GM21576 (cell line): Measurements from ENCODE around the gene PLIN5.

ENCODE experiments used
- ATAC-seq: cut with Tn5 transposase; IDR thresholded peaks from one replicate; pipeline ENCODE4 v1.9.1; 2021; ENCODE audit warnings: mild to moderate bottlenecking, moderate library complexity; ENCODE audit not compliant: unreplicated experiment

Gene PLIN5

DNA sequence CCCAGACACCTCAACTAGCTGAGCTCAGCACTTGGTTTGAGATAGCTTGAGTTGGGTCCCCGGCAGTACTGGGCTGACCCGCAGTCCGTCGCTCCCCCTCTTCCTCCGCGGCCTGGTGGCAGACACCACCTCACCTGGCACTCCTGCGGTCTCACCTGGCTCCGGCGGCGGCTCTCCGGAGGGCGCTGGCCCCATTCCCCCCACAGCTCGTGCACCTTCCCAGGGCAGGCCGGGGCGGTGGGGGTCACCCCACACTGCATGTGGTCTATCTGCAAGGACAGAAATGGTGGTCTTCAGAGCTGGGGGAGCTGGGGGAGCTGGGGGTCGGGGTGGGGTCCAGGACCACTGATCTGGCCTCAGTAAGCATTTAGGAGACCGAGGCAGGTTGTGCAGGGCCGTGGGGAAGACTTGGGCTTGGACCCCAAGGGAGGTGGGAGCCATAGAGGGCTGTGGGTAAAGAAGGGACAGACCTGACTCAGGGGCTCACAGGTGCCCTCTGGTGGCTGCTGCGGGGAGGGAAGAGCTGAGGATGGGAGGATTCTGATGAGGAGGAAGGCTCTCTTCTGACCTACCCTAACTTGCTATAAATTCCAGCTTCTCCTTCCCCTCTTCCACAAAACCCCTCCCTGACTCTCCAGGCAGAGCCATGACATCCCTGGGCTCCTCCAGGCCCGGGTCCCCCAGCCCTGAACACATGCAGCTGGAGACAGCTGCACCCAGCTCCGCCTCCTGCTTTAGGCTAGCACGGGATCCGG is 10.0 kb downstream of the PLIN5 start:
- no peak for ATAC-seq

DNA sequence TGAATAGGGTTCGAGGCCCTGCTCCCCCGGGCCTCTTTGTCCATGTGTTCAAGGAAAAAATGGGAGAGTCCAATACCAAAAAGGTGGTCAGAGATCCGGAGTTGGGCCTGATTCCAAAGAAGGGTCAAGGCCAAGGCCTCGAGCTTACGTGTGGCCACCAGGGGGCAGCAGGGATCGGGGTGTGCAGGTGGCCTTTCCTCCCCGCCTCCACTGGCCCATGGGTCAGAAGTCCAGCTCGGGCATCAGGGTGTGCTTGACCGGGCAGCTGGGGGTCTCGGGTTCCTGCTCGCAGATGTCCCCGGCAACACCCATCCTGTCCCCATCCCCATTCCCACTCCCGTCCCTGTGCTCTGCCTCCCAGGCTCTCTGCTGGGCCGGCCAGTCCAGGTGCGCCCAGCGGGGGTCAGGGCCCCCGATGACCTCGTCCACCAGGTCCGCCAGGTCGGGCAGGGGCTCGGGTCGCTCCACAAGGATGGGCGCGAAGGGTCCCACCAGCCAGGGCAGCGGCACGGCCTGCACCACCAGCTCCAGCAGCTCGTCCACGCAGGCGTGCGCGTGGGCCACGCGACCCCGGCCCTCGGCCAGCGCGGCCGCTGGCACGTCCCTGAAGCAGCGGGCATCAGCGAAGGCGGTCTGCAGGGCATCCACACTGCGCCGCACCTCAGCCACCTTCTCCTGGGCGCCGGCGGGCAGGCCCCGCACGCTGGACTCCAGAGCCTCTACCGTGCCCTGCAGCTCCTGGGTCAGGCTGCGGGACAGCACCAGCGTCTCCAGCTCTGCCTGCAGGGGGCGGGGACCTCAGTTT is 11.5 kb downstream of the PLIN5 start:
- no peak for ATAC-seq

DNA sequence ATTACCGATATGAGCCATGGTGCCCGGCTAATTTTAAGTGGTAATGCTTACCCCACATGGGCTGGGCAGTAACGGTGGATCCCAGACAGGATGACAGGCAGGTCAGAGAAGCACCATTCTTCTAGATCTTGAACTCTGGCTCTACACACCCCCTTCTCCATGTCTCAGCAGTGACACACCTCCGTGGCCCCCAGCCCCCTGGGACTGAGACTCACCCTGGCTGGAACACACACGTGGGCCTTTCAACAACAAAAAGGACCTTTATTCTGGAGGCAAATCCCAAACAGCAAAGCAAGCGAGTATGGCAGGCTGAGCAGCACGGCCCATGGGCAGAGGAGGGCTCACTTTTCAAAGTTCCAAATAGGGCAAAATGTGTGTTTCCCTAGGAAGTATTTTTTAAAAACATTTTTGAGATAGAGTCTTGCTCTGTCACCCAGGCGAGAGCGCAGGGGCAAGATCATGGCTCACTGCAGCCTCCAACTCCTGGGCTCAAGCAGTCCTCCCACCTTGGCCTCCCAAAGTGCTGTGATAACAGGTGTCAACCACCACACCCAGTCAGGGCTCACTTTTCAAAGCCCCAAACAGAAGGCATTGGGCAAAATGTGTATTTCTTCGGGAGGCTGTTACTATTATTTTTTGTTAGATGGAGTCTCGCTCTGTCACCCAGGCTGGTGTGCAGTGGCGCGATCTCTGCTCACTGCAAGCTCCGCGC is 12.6 kb downstream of the PLIN5 start:
- ATAC-seq, result no peak

DNA sequence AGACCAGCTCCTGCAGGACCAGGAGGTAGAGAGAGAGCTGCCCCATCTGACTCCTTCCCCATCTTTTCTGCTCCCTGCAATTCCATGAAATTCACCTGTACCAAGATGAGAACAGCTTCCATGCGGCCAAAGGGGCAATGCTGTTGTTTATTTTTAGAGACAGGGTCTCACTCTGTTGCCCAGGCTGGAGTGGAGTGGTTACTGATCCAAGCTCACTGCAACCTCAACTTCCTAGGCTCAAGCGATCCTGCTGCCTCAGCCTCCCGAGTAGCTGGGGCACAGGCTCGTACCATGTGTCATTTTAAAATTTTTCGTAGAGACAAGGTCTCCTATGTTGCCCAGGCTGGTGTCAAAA is 13.2 kb downstream of the PLIN5 start:
- no peak for ATAC-seq

DNA sequence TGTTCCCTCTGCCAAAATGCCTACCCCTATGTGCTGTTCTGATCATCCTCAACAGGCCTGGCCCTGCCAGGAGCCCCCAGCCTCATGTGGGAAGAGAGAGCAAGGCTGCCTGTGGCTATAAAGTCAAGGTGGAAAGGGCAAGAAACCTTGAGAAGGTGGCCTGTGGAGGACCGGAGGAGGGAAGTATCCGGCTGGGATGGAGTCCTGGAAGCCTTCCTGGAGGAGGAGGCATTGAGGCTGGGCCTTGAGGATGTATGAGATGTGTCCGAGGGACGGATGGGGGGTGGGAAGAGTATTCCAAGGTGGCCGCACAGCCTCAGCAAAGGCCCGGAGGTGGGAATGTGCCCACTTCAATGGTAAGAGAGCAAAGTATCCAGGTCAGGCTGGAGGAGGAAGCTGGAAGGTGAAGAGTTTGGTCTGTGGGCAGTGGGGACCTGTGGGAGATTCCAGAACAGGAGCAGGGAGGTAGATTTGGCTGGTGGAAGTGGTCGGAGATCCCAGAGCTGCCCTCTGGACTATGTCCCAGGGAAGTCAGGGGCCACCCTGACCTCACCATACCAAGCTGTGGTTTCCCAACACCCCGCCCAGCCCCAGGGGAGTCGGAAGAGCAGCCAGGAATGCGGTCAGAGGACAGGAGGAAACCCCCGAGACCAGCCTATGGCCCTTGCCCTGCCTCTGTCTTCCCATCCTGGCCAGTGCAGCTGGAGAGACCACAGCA is 13.7 kb downstream of the PLIN5 start:
- no peak for ATAC-seq

DNA sequence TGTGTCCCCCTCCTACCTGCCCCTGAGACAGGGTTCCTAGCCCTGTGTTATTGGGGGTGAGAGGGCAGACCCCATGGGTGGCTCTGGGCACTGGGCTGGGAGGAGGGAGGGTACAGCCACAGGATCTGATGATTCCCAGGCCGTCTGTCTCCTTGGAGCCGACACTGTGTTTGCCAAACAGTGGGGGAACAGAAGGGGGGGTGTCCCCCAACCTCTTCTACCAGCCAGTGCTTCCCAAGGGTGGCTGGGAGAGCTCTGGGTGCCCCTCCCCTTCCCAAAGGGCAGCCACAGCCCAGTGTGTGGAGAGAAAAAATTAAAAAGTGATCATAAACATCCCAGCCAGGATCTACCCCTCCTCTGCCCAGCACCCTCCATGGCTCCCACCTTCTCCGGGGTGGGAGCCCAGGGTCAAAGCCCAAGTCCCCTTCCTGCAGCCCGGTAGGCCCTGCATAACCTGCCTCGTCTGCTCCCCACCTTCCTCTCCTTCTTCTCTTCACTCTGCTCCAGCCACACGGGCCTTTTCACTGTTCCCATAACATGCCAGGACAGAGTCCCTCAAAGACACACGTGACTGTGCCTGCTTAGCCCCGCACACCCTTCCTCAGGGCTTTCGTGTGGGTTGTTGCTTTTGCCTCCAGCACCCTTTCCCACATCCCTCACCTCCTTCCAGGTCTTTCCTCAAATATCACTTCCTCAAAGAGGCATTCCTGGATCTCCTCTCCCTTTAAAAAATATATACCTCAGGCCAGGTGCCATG is 15.3 kb downstream of the PLIN5 start:
- ATAC-seq, result no peak

DNA sequence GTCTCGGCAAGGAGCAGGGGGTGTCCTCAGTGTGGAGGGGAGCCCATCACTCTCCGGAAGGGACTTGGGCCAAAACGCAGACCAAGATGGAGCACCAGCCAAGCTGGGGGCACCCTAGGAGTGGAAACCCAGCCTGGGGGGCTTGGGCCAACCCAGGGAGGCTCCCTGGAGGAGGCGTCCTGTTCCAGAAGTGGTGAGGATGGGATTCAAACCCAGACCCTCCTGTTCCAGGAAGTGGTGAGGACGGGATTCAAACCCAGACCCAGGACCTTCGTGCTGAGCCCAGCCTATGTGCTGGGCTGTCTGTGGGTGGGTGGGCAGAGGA is 15.9 kb downstream of the PLIN5 start:
- no peak for ATAC-seq

DNA sequence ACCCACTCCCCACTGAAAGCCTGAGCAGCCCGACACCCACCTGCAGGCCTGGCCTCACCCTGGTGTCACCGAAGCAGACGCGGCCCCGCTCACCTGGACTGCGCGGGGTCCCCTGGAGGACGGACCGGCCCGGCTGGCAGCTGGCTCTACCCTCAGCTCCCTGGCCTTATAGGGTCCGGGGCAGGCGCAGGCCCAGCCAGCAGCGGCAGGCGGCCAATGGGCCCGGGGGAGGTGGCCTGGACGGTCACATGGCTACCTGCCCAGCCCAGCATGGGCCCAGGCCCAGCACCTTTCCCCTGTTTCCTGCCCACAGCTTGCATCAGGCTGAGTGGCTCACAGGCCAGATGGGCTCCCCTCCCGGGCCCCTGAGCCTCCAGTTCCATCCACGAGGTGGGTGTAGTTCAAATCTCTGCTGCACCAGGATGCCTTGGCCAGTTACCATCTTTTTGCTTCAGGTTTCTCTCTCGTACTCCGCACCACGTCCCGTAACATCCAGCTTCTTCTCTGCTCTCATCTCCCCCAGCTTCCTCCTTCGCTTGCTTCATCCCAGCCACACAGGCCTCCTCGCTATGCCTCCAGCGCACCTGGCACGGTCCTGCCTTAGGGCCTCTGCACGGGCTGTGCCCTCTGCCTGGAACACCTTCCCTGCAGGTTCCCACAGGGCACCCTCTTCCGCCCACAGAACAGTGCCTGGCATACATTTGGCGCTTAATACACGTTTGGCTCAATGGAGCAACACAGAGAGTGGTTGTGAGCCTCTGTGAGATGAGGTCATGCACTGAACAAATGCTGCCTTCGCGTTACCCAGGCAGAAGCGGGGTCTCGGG is 16.5 kb downstream of the PLIN5 start, which contains the start of gene PLIN4:
TSS of gene PLIN4 (minus strand) at position 142 of the 827 bp plus-strand sequence. CDS start 214 bp downstream, outside the sequence.
- ATAC-seq, result no peak

DNA sequence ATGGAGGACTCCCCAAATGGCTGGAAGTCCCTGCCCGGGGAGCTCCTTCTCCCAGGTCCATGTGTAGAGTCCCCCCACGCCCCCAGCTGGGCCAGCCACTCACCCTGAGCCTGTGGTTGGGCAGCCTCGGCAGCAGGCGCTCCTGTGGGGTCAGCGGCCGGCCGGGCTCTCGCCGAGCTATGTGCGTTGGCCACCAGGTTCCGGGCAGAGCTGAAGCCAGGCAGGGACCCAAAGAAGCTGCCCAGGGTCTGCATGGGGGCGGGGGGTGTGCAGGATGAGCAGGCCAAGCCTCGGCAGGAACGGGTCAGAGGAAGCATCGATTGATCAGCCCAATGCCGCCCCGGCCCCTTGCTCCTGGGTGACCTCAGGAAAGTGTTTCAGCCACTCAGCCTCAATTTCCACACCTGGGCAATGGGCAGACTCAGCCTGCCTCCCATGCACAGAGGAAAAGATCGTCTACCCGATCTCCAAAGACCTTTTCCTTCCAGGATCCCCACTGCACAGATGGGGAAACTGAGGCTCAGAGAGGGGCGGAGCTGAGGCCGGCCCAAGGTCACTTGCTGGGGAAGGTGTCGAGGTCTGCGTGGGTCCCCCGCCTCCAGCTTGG is 17.5 kb downstream of the PLIN5 start:
- ATAC-seq, result no peak

DNA sequence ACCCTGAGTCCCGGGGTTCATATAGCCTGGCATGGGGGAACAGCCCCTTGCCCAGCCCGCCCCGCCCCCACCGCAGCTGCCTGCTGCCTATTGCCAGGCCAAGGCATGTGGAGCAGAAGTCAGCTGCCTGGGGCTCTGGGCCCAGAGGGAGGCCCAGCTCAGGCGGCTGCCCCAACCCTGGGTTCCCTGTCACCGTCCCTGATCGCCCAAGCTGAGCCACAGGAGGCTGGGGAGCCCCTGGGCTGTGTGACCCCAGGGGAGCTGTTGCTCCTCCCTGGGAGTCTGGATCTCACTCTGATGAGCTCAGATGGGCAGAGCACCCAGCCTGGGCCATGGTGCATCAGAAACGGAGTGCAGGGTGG is 18.1 kb downstream of the PLIN5 start:
- ATAC-seq, result no peak

DNA sequence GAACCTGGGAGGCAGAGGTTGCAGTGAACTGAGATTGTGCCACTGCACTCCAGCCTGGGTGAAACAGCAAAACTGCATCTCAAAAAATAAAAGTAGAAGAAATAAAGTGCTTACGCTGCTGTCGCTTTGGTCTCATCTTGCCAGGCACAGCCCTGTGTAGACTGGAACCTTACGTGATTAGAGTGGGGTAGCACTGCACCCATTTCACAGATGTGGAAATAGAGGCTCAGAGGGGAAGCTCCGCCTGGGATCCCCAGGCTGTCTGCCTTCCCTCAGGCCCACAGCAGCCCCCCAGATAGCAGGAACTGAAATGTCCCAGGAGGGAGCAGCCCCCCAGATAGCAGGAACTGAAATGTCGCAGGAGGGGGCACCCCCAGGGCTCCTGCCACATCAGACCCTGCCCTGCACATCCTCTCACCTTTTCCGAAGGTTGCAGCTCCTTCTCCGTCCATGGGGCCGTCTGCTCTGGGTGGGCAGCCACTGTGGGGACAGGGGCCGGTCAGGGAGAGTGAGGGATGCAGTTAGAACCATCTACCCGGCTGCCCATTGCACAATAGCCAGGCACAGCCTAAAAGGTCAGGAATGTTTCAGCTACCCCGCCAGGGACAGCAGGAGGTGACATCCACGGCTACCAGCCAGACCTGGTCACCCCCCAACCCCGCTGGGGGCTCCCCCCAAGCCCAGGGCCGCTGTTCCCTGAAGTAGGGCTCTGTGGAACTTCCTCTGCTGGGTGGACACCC is 18.7 kb downstream of the PLIN5 start:
- ATAC-seq, result no peak

DNA sequence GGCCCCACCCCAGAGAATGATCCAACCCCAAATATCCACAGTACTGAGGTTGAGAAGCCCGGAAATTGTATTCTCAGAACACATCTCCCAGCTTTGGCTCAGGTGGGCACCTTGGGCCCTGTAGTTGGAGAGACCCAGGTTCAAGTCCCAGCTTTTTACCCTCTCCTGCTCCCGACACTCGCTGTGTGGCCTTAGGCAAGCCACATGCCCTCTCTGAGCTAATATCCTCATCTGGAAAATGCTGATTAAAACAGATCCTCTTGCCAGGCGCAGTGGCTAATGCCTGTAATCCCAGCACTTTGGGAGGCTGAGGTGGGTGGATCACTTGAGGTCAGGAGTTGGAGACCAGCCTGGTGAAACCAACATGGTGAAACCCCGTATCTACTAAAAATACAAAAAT is 19.3 kb downstream of the PLIN5 start:
- no peak for ATAC-seq

DNA sequence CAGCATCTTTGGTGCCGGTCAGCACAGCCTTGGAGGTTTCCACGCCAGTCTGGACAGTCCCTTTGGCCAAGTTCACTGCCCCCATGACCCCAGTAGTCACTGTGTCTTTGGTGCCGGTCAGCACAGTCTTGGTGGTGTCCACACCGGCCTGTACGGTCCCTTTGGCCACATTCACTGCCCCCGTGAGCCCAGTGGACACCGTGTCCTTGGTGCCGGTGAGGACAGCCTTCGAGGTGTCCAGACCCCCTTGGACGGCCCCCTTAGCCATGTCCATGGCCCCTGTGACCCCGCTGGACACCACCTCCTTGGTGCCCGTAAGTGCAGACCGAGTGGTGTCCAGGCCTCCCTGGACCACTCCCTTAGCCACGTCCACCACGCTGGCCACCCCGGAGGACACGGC is 21.8 kb downstream of the PLIN5 start:
- ATAC-seq, result no peak

DNA sequence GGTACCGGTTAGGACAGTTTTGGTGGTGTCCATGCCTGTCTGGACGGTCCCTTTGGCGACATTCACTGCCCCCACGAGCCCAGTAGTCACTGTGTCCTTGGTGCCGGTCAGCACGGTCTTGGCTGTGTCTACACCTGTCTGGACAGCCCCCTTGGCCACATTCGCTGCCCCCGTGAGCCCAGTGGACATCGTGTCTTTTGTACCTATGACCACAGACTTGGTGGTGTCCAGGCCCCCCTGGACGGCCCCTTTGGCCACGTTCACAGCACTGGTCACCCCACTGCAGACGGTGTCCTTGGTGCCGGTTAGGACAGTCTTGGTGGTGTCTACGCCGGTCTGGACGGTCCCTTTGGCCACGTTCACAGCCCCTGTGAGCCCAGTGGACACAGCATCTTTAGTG is 23.0 kb downstream of the PLIN5 start:
- ATAC-seq, result no peak

DNA sequence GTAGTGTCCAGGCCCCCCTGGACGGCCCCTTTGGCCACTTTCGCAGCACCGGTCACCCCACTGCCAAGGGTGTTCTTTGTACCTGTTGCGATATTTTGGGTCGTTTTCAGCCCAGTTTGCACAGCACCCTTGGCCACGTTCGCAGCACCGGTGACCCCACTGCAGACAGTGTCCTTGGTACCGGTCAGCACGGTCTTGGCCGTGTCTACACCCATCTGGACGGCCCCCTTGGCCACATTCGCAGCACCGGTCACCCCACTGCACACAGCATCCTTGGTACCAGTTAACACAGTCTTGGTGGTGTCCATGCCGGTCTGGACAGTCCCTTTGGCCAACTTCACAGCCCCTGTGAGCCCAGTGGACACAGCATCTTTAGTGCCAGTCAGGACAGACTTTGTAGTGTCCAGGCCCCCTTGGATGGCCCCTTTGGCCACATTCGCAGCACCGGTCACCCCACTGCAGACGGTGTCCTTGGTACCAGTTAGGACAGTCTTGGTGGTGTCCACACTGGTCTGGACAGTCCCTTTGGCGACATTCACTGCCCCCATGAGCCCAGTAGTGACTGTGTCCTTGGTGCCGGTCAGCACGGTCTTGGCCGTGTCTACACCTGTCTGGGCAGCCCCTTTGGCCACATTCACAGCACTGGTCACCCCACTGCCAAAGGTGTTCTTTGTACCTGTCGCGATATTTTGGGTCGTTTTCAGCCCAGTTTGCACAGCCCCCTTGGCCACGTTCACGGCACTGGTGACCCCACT is 23.5 kb downstream of the PLIN5 start:
- ATAC-seq, result no peak

DNA sequence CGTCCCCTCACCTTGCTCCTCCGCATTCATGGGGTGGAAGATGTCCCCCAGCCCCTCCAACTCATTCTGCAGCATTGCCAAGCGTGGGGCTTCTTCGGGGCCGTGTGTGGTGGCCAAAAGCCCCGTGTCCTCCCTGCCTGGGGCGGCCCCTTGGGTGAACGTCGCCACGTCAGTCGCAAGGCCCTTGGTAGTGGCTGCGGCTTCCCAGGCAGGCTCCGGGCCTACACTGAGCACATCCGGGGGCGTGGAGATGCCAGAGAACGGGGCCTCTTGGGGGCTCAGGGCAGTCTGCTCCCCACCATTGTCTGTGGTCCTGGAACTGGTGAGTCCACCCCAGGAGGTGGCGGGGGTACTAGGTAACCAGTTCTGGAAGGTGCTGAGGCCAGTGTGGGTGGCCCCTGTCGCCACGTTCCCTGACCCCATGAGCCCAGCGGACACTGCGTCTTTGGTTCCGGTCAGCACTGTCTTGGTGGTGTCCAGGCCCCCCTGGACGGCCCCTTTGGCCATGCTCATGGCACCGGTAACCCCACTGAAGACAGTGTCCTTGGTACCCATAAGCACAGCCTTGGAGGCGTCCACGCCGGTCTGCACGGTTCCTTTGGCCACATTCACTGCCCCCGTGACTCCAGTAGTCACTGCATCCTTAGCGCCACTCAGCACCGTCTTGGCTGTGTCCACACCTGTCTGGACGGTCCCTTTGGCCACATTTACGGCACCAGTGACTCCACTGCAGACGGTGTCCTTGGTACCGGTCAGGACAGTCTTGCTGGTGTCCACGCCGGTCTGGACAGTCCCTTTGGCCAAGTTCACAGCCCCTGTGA is 24.4 kb downstream of the PLIN5 start:
- ATAC-seq, result no peak

DNA sequence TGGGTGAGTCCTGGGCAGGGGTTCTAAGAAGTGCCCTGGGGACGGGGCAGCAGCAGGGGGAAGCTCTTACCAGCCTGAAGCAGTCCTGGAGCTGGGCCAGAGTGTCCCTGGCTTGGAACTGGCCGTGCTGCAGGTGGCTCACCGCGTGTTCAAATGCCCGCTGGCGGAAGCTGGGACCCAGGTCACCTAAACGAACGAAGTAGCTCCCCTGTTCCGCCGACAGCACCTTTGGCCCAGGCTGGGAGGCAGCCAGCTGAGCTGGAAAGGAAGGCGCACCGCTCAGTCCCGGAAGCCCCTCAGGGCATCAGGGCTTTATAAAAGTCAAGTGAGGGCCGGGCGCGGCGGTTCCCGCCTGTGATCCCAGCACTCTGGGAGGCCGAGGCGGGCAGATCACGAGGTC is 26.3 kb downstream of the PLIN5 start:
- no peak for ATAC-seq
